Calu3 (cell line): ENCODE measurements around the gene SPRR1A. TPM values are rescaled to one million over a fixed set of nuclear protein-coding genes. Genes with fewer than 3 reads are reported as not detected.

Experiments used
- BruUV-seq: library from RNA; stranded (reverse); fragments of 400-500 nt; replicated peaks from 2 replicates; lab custom pipeline; 2021; lab: Mats Ljungman, UMichigan
- CTCF ChIA-PET: fragments of 300-600 bp; sonication (Branson Sonifier 250); formaldehyde crosslinking; loops from one replicate; lab custom pipeline; 2022; ENCODE audit warnings: antibody characterized with exemption; lab: Charles Lee
- DNase-seq: peaks from one replicate; pipeline ENCODE4 v3.0.0; 2022
- H3K27ac Mint-ChIP-seq: one replicate; pipeline ENCODE4 v1.8.0; 2022; ENCODE audit warnings: mixed read lengths; ENCODE audit not compliant: unreplicated experiment
- H3K27me3 Mint-ChIP-seq: one replicate; pipeline ENCODE4 v1.8.0; 2022; ENCODE audit warnings: mixed read lengths; ENCODE audit not compliant: unreplicated experiment
- H3K36me3 Mint-ChIP-seq: one replicate; pipeline ENCODE4 v1.8.0; 2022; ENCODE audit warnings: mild to moderate bottlenecking, moderate library complexity, mixed read lengths; ENCODE audit not compliant: insufficient read depth, unreplicated experiment
- H3K4me1 Mint-ChIP-seq: one replicate; pipeline ENCODE4 v1.8.0; 2022; ENCODE audit warnings: mild to moderate bottlenecking, low read depth, mixed read lengths; ENCODE audit not compliant: unreplicated experiment
- H3K4me3 Mint-ChIP-seq: one replicate; pipeline ENCODE4 v1.8.0; 2022; ENCODE audit warnings: mild to moderate bottlenecking, low read depth, moderate library complexity, mixed read lengths; ENCODE audit not compliant: unreplicated experiment
- H3K9me3 Mint-ChIP-seq: one replicate; pipeline ENCODE4 v1.8.0; 2022; ENCODE audit warnings: low read depth, mixed read lengths; ENCODE audit not compliant: unreplicated experiment
- CTCF ChIP-seq: fragments of 200-600 bp; IDR thresholded peaks from one replicate; pipeline ENCODE4 v1.8.0; 2022; ENCODE audit warnings: antibody characterized with exemption; ENCODE audit not compliant: unreplicated experiment
- intact Hi-C: fragments of 100-400 bp; cut with micrococcal nuclease; formaldehyde crosslinking; loops from one replicate; pipeline ENCODE4 v1.10.0; 2022; ENCODE audit not compliant: unreplicated experiment
- total RNA-seq: library from RNA; stranded (reverse); gene quantifications from 2 replicates; pipeline ENCODE4 v1.2.3, GENCODE V29; 2022

SPRR1A gene
- total RNA-seq, 1 experiment from 2014 or later: not detected

- Mint-ChIP-seq H3K27ac (no peak overlapping the region), H3K27me3 (no peaks in the 10 kb centered on the region), H3K4me3 (no peak overlapping the region), H3K9me3 (peaks cover 2% of the 10 kb centered on the region), H3K4me1 (peaks cover 17% of the 10 kb centered on the region), H3K36me3 (no peaks in the 10 kb centered on the region)
- TF ChIP-seq CTCF: no peak
- DNase-seq: no peak
- BruUV-seq: no TSS peak
- intact Hi-C loops: no loop called here
- CTCF ChIA-PET: no interaction called here
Measured at GRCh38 chr1:152986578-152986977, 2.7 kb downstream of the SPRR1A start.

- H3K27ac Mint-ChIP-seq: no peak overlapping the region
- CTCF ChIA-PET: no interaction called here
- BruUV-seq: no TSS peak
- no peak for DNase-seq
- H3K36me3 Mint-ChIP-seq: no peaks in the 10 kb centered on the region
- intact Hi-C loops: no loop called here
- TF ChIP-seq CTCF: no peak
- peaks cover 17% of the 10 kb centered on the region for H3K4me1 Mint-ChIP-seq
- H3K9me3 Mint-ChIP-seq: peaks cover 2% of the 10 kb centered on the region
- no peaks in the 10 kb centered on the region for H3K27me3 Mint-ChIP-seq
- no peak overlapping the region for H3K4me3 Mint-ChIP-seq
Measured at GRCh38 chr1:152993186-152993585, 9.3 kb downstream of the SPRR1A start.

- peaks cover 5% of the 10 kb centered on the region for H3K9me3 Mint-ChIP-seq
- H3K4me3 Mint-ChIP-seq: no peak overlapping the region
- H3K4me1 Mint-ChIP-seq: peaks cover 43% of the 10 kb centered on the region
- TF ChIP-seq CTCF: no peak
- H3K27me3 Mint-ChIP-seq: no peaks in the 10 kb centered on the region
- BruUV-seq: no TSS peak
- no peak for DNase-seq
- peaks cover 11% of the 10 kb centered on the region for H3K36me3 Mint-ChIP-seq
- intact Hi-C loops: loop anchor here (5.0 kb wide), 1 partner anchor 36 kb away; the partner anchor contains the start of gene SPRR1B
- CTCF ChIA-PET: interaction anchor here (1.7 kb wide), 1 partner anchor 37 kb away, joined by 4 read pairs; no protein-coding TSS in a partner anchor
- H3K27ac Mint-ChIP-seq: no peak overlapping the region
Measured at GRCh38 chr1:152995842-152996241, 12.0 kb downstream of the SPRR1A start.

GRCh38 chr1:152996633-152997400, 12.9 kb downstream of the SPRR1A start:
- no peak for TF ChIP-seq CTCF
- Mint-ChIP-seq H3K27me3 (no peaks in the 10 kb centered on the region), H3K27ac (peak overlapping the region; percentile 52), H3K4me1 (peaks cover 53% of the 10 kb centered on the region), H3K4me3 (no peak overlapping the region), H3K9me3 (peaks cover 5% of the 10 kb centered on the region), H3K36me3 (peaks cover 11% of the 10 kb centered on the region)
- CTCF ChIA-PET: interaction anchor here (1.1 to 1.7 kb wide), 2 partner anchors 36 to 44 kb away, joined by 3 to 4 read pairs; no protein-coding TSS in a partner anchor
- DNase-seq: peak; percentile 35
- intact Hi-C loops: loop anchor here (5.0 kb wide), 1 partner anchor 35 kb away; the partner anchor contains the start of gene SPRR1B
- no TSS peak for BruUV-seq
